K562 (cell line): ENCODE results near the gene SLC25A44. TPM values are rescaled to one million over a fixed set of nuclear protein-coding genes. Genes with fewer than 3 reads are reported as not detected.
A peak's percentile ranks its signal among the peaks of the same experiment; 100 is the strongest.
"Not testable (repeated sequence)": the region's sequence is repeated elsewhere in the genome, so short reads cannot be mapped to it uniquely, and the experiment has no call there.

Source experiments
- CBFA2T2 ChIP-seq: fragments of 450-650 bp; conservative IDR thresholded peaks from 2 replicates; pipeline ENCODE4 v1.6.1; 2017; ENCODE audit warnings: mild to moderate bottlenecking
- CBFA2T3 ChIP-seq: fragments of 450-650 bp; IDR thresholded peaks from 2 replicates; pipeline ENCODE4 v1.6.1; 2017
- CTCF ChIP-seq, 3 experiments: IDR thresholded peaks in 2 of 3; conservative IDR thresholded peaks in 1 of 3; 2 replicates each; pipeline ENCODE4 v1.5.1; 2011 to 2012; ENCODE audit warnings: low read length in 3 of 3, mild to moderate bottlenecking in 3 of 3, control low read depth in 2 of 3, improper control_type of control experiment in 1 of 3, inconsistent platforms in 1 of 3, low read depth in 1 of 3, mixed read lengths in 1 of 3, moderate library complexity in 1 of 3; ENCODE audit not compliant: insufficient read depth in 2 of 3
- DDX20 ChIP-seq: fragments of 450-650 bp; IDR thresholded peaks from 2 replicates; pipeline ENCODE4 v1.6.1; 2016; ENCODE audit warnings: missing genetic modification characterization, low read depth, mild to moderate bottlenecking, missing compliant biosample characterization, moderate library complexity
- DPF2 ChIP-seq: fragments of 450-650 bp; IDR thresholded peaks from 2 replicates; pipeline ENCODE4 v1.6.1; 2016
- GTF2A2 ChIP-seq: IDR thresholded peaks from 2 replicates; pipeline ENCODE4 v1.6.1; 2016; ENCODE audit warnings: mild to moderate bottlenecking, missing genetic modification characterization, missing compliant biosample characterization
- HMBOX1 ChIP-seq: sonication (generic); IDR thresholded peaks from 2 replicates; pipeline ENCODE4 v1.6.1; 2016
- ILK ChIP-seq: fragments of 450-650 bp; IDR thresholded peaks from 2 replicates; pipeline ENCODE4 v1.6.1; 2016; ENCODE audit warnings: missing genetic modification characterization, low read depth, mild to moderate bottlenecking, missing compliant biosample characterization, moderate library complexity, borderline replicate concordance
- NR2C1 ChIP-seq, 2 experiments: fragments of 450-650 bp; IDR thresholded peaks; 2 replicates each; pipeline ENCODE4 v1.6.1; 2017; ENCODE audit warnings: mild to moderate bottlenecking in 2 of 2, antibody characterized with exemption in 1 of 2, inconsistent platforms in 1 of 2, missing compliant biosample characterization in 1 of 2, missing genetic modification characterization in 1 of 2
- PTRF ChIP-seq: fragments of 450-650 bp; IDR thresholded peaks from 2 replicates; pipeline ENCODE4 v1.6.1; 2016; ENCODE audit warnings: mild to moderate bottlenecking, missing genetic modification characterization, missing compliant biosample characterization
- PTTG1 ChIP-seq: fragments of 450-650 bp; IDR thresholded peaks from 2 replicates; pipeline ENCODE4 v1.6.1; 2016; ENCODE audit warnings: low read depth, mild to moderate bottlenecking, missing genetic modification characterization, missing compliant biosample characterization
- RAD21 ChIP-seq, 2 experiments: fragments of 250-450 bp in 1 of 2; fragments of 450-650 bp in 1 of 2; sonication (Bioruptor Pico) in 1 of 2; formaldehyde crosslinking in 1 of 2; IDR thresholded peaks in 1 of 2; conservative IDR thresholded peaks in 1 of 2; 2 replicates each; pipeline versions ENCODE4 v1.4.0 to v1.8.0; 2020 to 2022; ENCODE audit warnings: mild to moderate bottlenecking in 2 of 2, moderate library complexity in 1 of 2
- SMAD4 ChIP-seq: fragments of 250-450 bp; sonication (Bioruptor Pico); conservative IDR thresholded peaks from 2 replicates; pipeline ENCODE4 v1.8.0; 2021; ENCODE audit warnings: inconsistent platforms, mild to moderate bottlenecking, moderate library complexity
- TAL1 ChIP-seq: fragments of 450-650 bp; IDR thresholded peaks from 2 replicates; pipeline ENCODE4 v1.6.1; 2016; ENCODE audit warnings: mild to moderate bottlenecking
- TCF3 ChIP-seq: sonication (generic); formaldehyde crosslinking; IDR thresholded peaks from 2 replicates; pipeline ENCODE4 v1.4.0; 2020; ENCODE audit warnings: mild to moderate bottlenecking, missing genetic modification reagents
- TFAP4 ChIP-seq: sonication (generic); formaldehyde crosslinking; IDR thresholded peaks from 2 replicates; pipeline ENCODE4 v1.8.0; 2022; ENCODE audit warnings: missing genetic modification reagents, mild to moderate bottlenecking, moderate library complexity, borderline replicate concordance
- ZNF311 ChIP-seq: fragments of 250-450 bp; sonication (Bioruptor Pico); IDR thresholded peaks from 2 replicates; pipeline ENCODE4 v1.4.0; 2020; ENCODE audit warnings: mild to moderate bottlenecking, moderate library complexity
- ZNF740 ChIP-seq, 3 experiments: fragments of 200-800 bp in 1 of 3; sonication (Bioruptor generic) in 1 of 3; sonication (generic) in 1 of 3; formaldehyde crosslinking in 1 of 3; IDR thresholded peaks; 2 replicates each; pipeline versions ENCODE4 v1.6.1 to v1.8.0; 2016 to 2022; ENCODE audit warnings: mild to moderate bottlenecking in 2 of 3, missing compliant biosample characterization in 2 of 3, missing genetic modification characterization in 2 of 3, missing genetic modification reagents in 1 of 3
- polyA plus RNA-seq, 8 experiments: library from polyadenylated mRNA; depleted of rRNA in 4 of 8; stranded (reverse) in 5 of 8; unstranded in 3 of 8; fragments of >200 nt; fragmentation: Nextera tagmentation in 2 of 8; fragmentation: Illumina TruSeq in 1 of 8; extraction: Ambion mirVana in 2 of 8; extraction: Trizol in 1 of 8; gene quantifications; 2 replicates each; pipeline versions ENCODE4 v1.2.1 to v1.2.3, GENCODE V29; 2011 to 2014; ENCODE audit warnings: inconsistent platforms in 1 of 8, missing spikeins in 1 of 8
- total RNA-seq, 7 experiments: library from RNA; depleted of rRNA in 6 of 7; stranded (reverse); fragments of >200 nt in 6 of 7; fragmentation: Illumina TruSeq in 2 of 7; extraction: Trizol in 2 of 7; gene quantifications; 2 replicates each; pipeline versions ENCODE4 v1.2.1 to v1.2.3, GENCODE V29; 2011 to 2021; ENCODE audit warnings: low replicate concordance in 1 of 7
- TF ChIP-seq, protein P1 (sequence below): fragments of 450-650 bp; IDR thresholded peaks from 2 replicates; pipeline ENCODE4 v1.6.1; 2016; ENCODE audit warnings: missing biosample characterization, missing genetic modification characterization

The SLC25A44 gene
- total and polyA plus RNA-seq, 9 of the 15 experiments (the other 6 are each of a cell fraction or from before 2014, with no cell fraction given), result 4.4 to 22.8 (median 12.5) TPM

DNA sequence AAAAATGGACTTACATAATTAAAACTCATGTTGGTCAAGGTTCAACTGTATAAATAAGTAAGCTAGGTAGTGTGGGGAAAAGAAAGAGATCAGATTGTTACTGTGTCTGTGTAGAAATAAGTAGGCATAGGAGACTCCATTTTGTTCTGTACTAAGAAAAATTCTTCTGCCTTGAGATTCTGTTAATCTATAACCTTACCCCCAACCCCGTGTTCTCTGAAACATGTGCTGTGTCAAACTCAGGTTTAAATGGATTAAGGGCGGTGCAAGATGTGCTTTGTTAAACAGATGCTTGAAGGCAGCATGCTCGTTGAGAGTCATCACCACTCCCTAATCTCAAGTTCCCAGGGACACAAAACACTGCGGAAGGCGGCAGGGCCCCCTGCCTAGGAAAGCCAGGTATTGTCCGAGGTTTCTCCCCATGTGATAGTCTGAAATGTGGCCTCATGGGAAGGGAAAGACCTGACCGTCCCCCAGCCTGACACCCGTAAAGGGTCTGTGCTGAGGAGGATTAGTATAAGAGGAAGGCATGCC is 12.4 kb upstream of the SLC25A44 start (continued):
- peak; percentile 16; the same call in 1 of the 2 replicates for TF ChIP-seq SMAD4 (CRISPR knock-in tag)
- TF ChIP-seq PTTG1 (tag), result peak; percentile 70; the same call in 1 of the 2 replicates
- TF ChIP-seq ZNF740 (CRISPR knock-in tag; IDR thresholded peaks at IDR 0.05); NR2C1 (IDR thresholded peaks at IDR 0.05): not testable (repeated sequence)
- peak in 1 of 2 experiments; percentile 74; a peak in 1 of 4 replicates for TF ChIP-seq ZNF740 (tag; IDR thresholded peaks at IDR 0.05)
- peak; percentile 47; the same call in 1 of the 2 replicates for TF ChIP-seq NR2C1 (tag; IDR thresholded peaks at IDR 0.05)
- TF ChIP-seq CBFA2T3, result peak; percentile 54
- TF ChIP-seq, protein P1, sequence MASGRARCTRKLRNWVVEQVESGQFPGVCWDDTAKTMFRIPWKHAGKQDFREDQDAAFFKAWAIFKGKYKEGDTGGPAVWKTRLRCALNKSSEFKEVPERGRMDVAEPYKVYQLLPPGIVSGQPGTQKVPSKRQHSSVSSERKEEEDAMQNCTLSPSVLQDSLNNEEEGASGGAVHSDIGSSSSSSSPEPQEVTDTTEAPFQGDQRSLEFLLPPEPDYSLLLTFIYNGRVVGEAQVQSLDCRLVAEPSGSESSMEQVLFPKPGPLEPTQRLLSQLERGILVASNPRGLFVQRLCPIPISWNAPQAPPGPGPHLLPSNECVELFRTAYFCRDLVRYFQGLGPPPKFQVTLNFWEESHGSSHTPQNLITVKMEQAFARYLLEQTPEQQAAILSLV (tag), result peak; percentile 68; the same call in 1 of the 2 replicates
- TF ChIP-seq PTRF (tag), result peak; percentile 75
- TF ChIP-seq RAD21 (CRISPR knock-in tag; conservative IDR thresholded peaks at IDR 0.05 in 1 of 2, IDR thresholded peaks at IDR 0.05 in 1 of 2), result peak in 1 of 2 experiments; percentile 41; a peak in 2 of 4 replicates
- peak; percentile 59; the same call in 1 of the 2 replicates for TF ChIP-seq DDX20
- TF ChIP-seq TCF3, result peak; percentile 69
- TF ChIP-seq TFAP4 (CRISPR knock-in tag), result peak; percentile 32; the same call in 1 of the 2 replicates
- peak; percentile 29; the same call in 1 of the 2 replicates for TF ChIP-seq CBFA2T2
- 0 out of 2 replicates have a peak, but pooled peaks have one; percentile 25 for TF ChIP-seq HMBOX1
- TF ChIP-seq GTF2A2 (tag), result 0 out of 2 replicates have a peak, but pooled peaks have one; percentile 49
- TF ChIP-seq DPF2, result 0 out of 2 replicates have a peak, but pooled peaks have one; percentile 21
- peak; percentile 33; the same call in 1 of the 2 replicates for TF ChIP-seq ILK
- TF ChIP-seq ZNF311 (CRISPR knock-in tag), result peak; percentile 66; the same call in 1 of the 2 replicates
- peak in 1 of 3 experiments; percentile 19; a peak in 1 of 6 replicates for TF ChIP-seq CTCF (IDR thresholded peaks at IDR 0.05 in 2 of 3, conservative IDR thresholded peaks at IDR 0.05 in 1 of 3; ENCODE audit: insufficient read depth in 2 of 3, low read depth in 1 of 3, low read length in 3 of 3)
- peak; percentile 17; the same call in 1 of the 2 replicates for TF ChIP-seq TAL1
